CD14-positive monocyte (primary cell): Measurements from ENCODE around the gene TGIF2. TPM values are rescaled to one million over a fixed set of nuclear protein-coding genes. Genes with fewer than 3 reads are reported as not detected.

ENCODE experiments used
- DNase-seq, 3 donors: peaks; one replicate each; pipeline ENCODE4 v3.0.0-alpha.2; 2011 to 2022
- H2AFZ ChIP-seq: 2 replicates; pipeline ENCODE4 v1.6.0; 2012; ENCODE audit warnings: mild to moderate bottlenecking, low read depth, low read length, inconsistent platforms; ENCODE audit not compliant: insufficient read depth, poor library complexity, severe bottlenecking
- H3K27ac ChIP-seq, 2 donors: 1 replicate in 1 of 2; 2 replicates in 1 of 2; pipeline ENCODE4 v1.5.1; 2012 to 2013; ENCODE audit warnings: low read length in 2 of 2, control low read depth in 1 of 2, inconsistent platforms in 1 of 2, low read depth in 1 of 2, mild to moderate bottlenecking in 1 of 2
- H3K27me3 ChIP-seq, 2 donors: one replicate each; pipeline versions ENCODE4 v1.6.0 to v1.6.1; 2011 to 2013; ENCODE audit warnings: low read length in 2 of 2; ENCODE audit not compliant: control insufficient read depth in 2 of 2, insufficient read depth in 2 of 2
- H3K36me3 ChIP-seq, 2 donors: replicated peaks in 1 of 2; 1 replicate in 1 of 2; 2 replicates in 1 of 2; pipeline versions ENCODE4 v1.5.1 to v1.6.1; 2012 to 2013; ENCODE audit warnings: low read length in 2 of 2, control low read depth in 1 of 2, inconsistent platforms in 1 of 2, mild to moderate bottlenecking in 1 of 2; ENCODE audit not compliant: insufficient read depth in 2 of 2, control insufficient read depth in 1 of 2
- H3K4me1 ChIP-seq, 2 donors: 1 replicate in 1 of 2; 2 replicates in 1 of 2; pipeline versions ENCODE4 v1.5.1 to v1.6.1; 2012 to 2013; ENCODE audit warnings: low read length in 2 of 2, control low read depth in 1 of 2, inconsistent platforms in 1 of 2, mild to moderate bottlenecking in 1 of 2, moderate library complexity in 1 of 2; ENCODE audit not compliant: insufficient read depth in 2 of 2, control insufficient read depth in 1 of 2
- H3K4me2 ChIP-seq: replicated peaks from 2 replicates; pipeline ENCODE3; 2012; ENCODE audit warnings: low read length, moderate library complexity, mild to moderate bottlenecking; ENCODE audit not compliant: poor library complexity, severe bottlenecking; ENCODE audit errors: extremely low read depth
- H3K4me3 ChIP-seq, 3 experiments: fragments of 200-600 bp in 1 of 3; sonication (generic) in 1 of 3; replicated peaks in 1 of 3; 1 replicate in 2 of 3; 2 replicates in 1 of 3; pipeline ENCODE4 v1.5.1; 2011 to 2013; ENCODE audit warnings: low read length in 3 of 3, mild to moderate bottlenecking in 3 of 3, control low read depth in 2 of 3, low read depth in 2 of 3, inconsistent platforms in 1 of 3, moderate library complexity in 1 of 3
- H3K79me2 ChIP-seq: 2 replicates; pipeline ENCODE4 v1.6.0; 2012; ENCODE audit warnings: mild to moderate bottlenecking, control low read depth, inconsistent platforms, low read length, moderate library complexity; ENCODE audit not compliant: insufficient read depth
- H3K9ac ChIP-seq: 2 replicates; pipeline ENCODE4 v1.6.0; 2017; ENCODE audit warnings: low read length, mild to moderate bottlenecking; ENCODE audit not compliant: insufficient read depth, poor library complexity, severe bottlenecking
- H3K9me3 ChIP-seq, 2 donors: replicated peaks in 1 of 2; 1 replicate in 1 of 2; 2 replicates in 1 of 2; pipeline versions ENCODE4 v1.5.1 to v1.6.1; 2012 to 2013; ENCODE audit warnings: low read length in 2 of 2, control low read depth in 1 of 2; ENCODE audit not compliant: control insufficient read depth in 1 of 2, insufficient read depth in 1 of 2
- H4K20me1 ChIP-seq: 2 replicates; pipeline ENCODE4 v1.6.0; 2012; ENCODE audit warnings: mild to moderate bottlenecking, low read length, control low read depth, moderate library complexity; ENCODE audit not compliant: insufficient read depth
- H3K27ac Mint-ChIP-seq, 7 donors: one replicate each; pipeline ENCODE4 v1.8.0; 2020; ENCODE audit warnings: mild to moderate bottlenecking in 7 of 7, mixed read lengths in 7 of 7, moderate library complexity in 6 of 7, inconsistent platforms in 2 of 7
- H3K27me3 Mint-ChIP-seq, 3 donors: one replicate each; pipeline ENCODE4 v1.8.0; 2021 to 2022; ENCODE audit warnings: low read depth in 3 of 3, mild to moderate bottlenecking in 3 of 3, mixed read lengths in 3 of 3, moderate library complexity in 3 of 3, inconsistent platforms in 1 of 3
- H3K36me3 Mint-ChIP-seq, 2 donors: one replicate each; pipeline ENCODE4 v1.8.0; 2020; ENCODE audit warnings: mixed read lengths in 2 of 2, inconsistent platforms in 1 of 2, mild to moderate bottlenecking in 1 of 2
- H3K4me1 Mint-ChIP-seq: one replicate; pipeline ENCODE4 v1.8.0; 2020; ENCODE audit warnings: mild to moderate bottlenecking, mixed read lengths
- H3K4me3 Mint-ChIP-seq, 2 donors: one replicate each; pipeline ENCODE4 v1.8.0; 2020; ENCODE audit warnings: mild to moderate bottlenecking in 2 of 2, mixed read lengths in 2 of 2, moderate library complexity in 1 of 2
- H3K9me3 Mint-ChIP-seq, 7 donors: one replicate each; pipeline ENCODE4 v1.8.0; 2020 to 2022; ENCODE audit warnings: mixed read lengths in 7 of 7, mild to moderate bottlenecking in 6 of 7, moderate library complexity in 6 of 7, inconsistent platforms in 2 of 7
- WGBS: methylation state at CpG from one replicate; pipeline ENCODE4 v1.1.5; 2013; ENCODE audit warnings: missing lambda C conversion rate; ENCODE audit not compliant: insufficient coverage; 5-methylcytosine and 5-hydroxymethylcytosine counted together
- intact Hi-C, 2 donors: fragments of 100-400 bp; cut with micrococcal nuclease; formaldehyde crosslinking; loops; one replicate each; pipeline versions ENCODE4 v1.15.0 to v1.15.1; 2023
- polyA plus RNA-seq, 3 donors: library from polyadenylated mRNA; depleted of rRNA in 1 of 3; unstranded in 2 of 3; stranded (reverse) in 1 of 3; fragments of 300-500 nt in 2 of 3; fragments of >200 nt in 1 of 3; fragmentation: Illumina TruSeq in 2 of 3; gene quantifications; 1 replicate in 2 of 3; 2 replicates in 1 of 3; pipeline ENCODE4 v1.2.3, GENCODE V29; 2012 to 2021
- TF ChIP-seq, protein P1 (sequence below): fragments of 200-600 bp; IDR thresholded peaks from one replicate; pipeline ENCODE4 v1.8.0; 2022; ENCODE audit warnings: antibody characterized with exemption, mild to moderate bottlenecking

Gene TGIF2
- polyA plus RNA-seq, 3 donors, result 11.0 to 15.9 (median 12.2) TPM

DNA sequence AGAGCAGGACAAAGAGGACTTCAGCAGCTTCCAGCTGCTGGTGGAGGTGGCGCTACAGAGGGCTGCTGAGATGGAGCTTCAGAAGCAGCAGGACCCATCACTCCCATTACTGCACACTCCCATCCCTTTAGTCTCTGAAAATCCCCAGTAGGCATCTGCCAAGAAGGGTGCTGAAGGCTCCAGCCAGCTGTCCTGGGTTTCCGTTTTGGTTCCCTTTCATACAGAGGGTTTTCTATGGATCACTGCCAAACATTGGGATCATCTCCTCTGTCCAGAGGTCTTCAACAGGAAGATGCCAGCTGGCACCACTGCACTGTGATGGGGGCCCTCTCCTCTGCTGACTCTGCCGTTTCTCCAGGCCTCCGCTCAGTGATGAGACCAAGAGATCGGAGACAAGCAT lies 17.9 kb downstream of the TGIF2 start:
- Histone ChIP-seq H3K4me3 (no peak overlapping the region), H3K27ac (peak overlapping the region in 1 of 2 donors; percentile 12), H3K4me2 (no peak overlapping the region), H3K79me2 (peaks cover 4% of the 10 kb centered on the region), H3K4me1 (peaks cover 64 to 66% of the 10 kb centered on the region in 2 donors), H3K36me3 (peaks cover 15 to 41% of the 10 kb centered on the region in 2 donors), H2AFZ (no peak overlapping the region), H3K9me3 (no peaks in the 10 kb centered on the region), H3K9ac (no peak overlapping the region), H4K20me1 (peaks cover 10% of the 10 kb centered on the region), H3K27me3 (no peaks in the 10 kb centered on the region)
- DNase-seq, result no peak
- Mint-ChIP-seq H3K9me3 (peaks cover 0 to 6% (median 0%) of the 10 kb centered on the region in 7 donors), H3K27me3 (no peaks in the 10 kb centered on the region), H3K4me1 (peaks cover 72% of the 10 kb centered on the region), H3K27ac (peak overlapping the region in 2 of 7 donors; percentile 71 to 79), H3K4me3 (no peak overlapping the region), H3K36me3 (peaks cover 35 to 54% of the 10 kb centered on the region in 2 donors)
- intact Hi-C loops, result loop anchor here (5.0 kb wide), 1 partner anchor 34 kb away; no protein-coding TSS in a partner anchor
- WGBS, result 93% methylated on average over 5 of the region's 5 CpGs
- TF ChIP-seq, protein P1, sequence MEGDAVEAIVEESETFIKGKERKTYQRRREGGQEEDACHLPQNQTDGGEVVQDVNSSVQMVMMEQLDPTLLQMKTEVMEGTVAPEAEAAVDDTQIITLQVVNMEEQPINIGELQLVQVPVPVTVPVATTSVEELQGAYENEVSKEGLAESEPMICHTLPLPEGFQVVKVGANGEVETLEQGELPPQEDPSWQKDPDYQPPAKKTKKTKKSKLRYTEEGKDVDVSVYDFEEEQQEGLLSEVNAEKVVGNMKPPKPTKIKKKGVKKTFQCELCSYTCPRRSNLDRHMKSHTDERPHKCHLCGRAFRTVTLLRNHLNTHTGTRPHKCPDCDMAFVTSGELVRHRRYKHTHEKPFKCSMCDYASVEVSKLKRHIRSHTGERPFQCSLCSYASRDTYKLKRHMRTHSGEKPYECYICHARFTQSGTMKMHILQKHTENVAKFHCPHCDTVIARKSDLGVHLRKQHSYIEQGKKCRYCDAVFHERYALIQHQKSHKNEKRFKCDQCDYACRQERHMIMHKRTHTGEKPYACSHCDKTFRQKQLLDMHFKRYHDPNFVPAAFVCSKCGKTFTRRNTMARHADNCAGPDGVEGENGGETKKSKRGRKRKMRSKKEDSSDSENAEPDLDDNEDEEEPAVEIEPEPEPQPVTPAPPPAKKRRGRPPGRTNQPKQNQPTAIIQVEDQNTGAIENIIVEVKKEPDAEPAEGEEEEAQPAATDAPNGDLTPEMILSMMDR, result no peak

DNA sequence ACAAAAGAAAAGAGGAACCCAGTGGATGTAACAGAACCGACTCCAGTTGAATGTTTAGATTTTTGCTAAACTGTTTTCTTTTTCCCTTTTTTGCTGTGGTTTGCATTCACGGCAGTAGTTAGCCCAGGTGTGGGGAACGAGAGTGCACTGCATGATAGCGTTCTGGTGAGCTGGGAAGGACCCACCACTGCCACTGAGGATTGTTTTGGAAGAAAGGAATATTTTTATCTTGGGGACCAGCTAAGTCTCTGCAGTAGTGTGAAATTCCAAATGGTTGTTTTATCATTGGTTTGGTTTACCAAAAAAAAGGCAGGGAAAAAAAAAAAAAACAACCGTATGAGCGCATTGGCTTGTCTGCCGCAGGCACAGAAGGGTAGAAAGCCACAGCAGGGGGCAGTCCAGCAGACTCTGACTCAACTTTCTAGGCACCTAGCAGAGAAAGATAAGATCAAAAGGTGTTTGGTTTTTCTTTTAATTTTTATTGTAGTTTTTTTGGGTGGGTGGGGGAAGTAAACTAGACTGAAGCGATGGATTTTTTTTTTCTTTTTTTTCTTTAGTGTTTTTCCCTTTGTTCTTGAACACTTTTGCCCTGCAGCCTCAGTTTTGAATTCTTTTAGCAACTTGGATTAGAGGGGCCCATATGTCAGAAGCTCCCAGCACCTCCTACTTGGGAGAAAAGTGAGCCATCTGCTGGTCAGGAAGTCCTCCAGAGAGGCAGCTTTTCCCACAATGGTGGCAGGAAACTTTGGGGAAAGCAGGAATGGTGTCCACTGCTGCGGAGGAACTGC lies 18.7 kb downstream of the TGIF2 start:
- peaks cover 66 to 69% of the 10 kb centered on the region in 2 donors for H3K4me1 ChIP-seq
- H3K9me3 ChIP-seq, result no peaks in the 10 kb centered on the region
- peak overlapping the region in 4 of 7 donors; percentile 40 to 63 (median 52) for H3K27ac Mint-ChIP-seq
- intact Hi-C loops, result loop anchor here (5.0 kb wide), 1 partner anchor 35 kb away; no protein-coding TSS in a partner anchor
- peaks cover 10% of the 10 kb centered on the region for H4K20me1 ChIP-seq
- H2AFZ ChIP-seq, result no peak overlapping the region
- peaks cover 0 to 6% (median 0%) of the 10 kb centered on the region in 7 donors for H3K9me3 Mint-ChIP-seq
- WGBS, result 55% methylated on average over 5 of the region's 9 CpGs
- peaks cover 11 to 37% of the 10 kb centered on the region in 2 donors for H3K36me3 ChIP-seq
- no peak for DNase-seq
- no peak overlapping the region for H3K9ac ChIP-seq
- no peaks in the 10 kb centered on the region for H3K27me3 ChIP-seq
- no peak overlapping the region for H3K4me3 Mint-ChIP-seq
- no peaks in the 10 kb centered on the region for H3K27me3 Mint-ChIP-seq
- peaks cover 29 to 48% of the 10 kb centered on the region in 2 donors for H3K36me3 Mint-ChIP-seq
- H3K4me2 ChIP-seq, result no peak overlapping the region
- peaks cover 70% of the 10 kb centered on the region for H3K4me1 Mint-ChIP-seq
- H3K79me2 ChIP-seq, result peaks cover 4% of the 10 kb centered on the region
- H3K27ac ChIP-seq, result no peak overlapping the region
- TF ChIP-seq, protein P1, result no peak
- no peak overlapping the region for H3K4me3 ChIP-seq
